Epithelial cell of esophagus (primary cell): Measurements from ENCODE around the gene TXNDC5.

Experiments used
- DNase-seq: peaks from one replicate; pipeline ENCODE4 v3.0.0; 2010; ENCODE audit warnings: low read depth
- H3K4me3 ChIP-seq: 2 replicates; pipeline ENCODE4 v1.5.1; 2011; ENCODE audit warnings: mild to moderate bottlenecking, low read length, control low read depth
- CTCF ChIP-seq: IDR thresholded peaks from 2 replicates; pipeline ENCODE4 v1.5.1; 2011; ENCODE audit warnings: low read depth, mild to moderate bottlenecking, low read length, control low read depth, inconsistent platforms; ENCODE audit not compliant: insufficient read depth; ENCODE audit errors: missing control alignments

The TXNDC5 gene

GRCh38 chr6:7881765-7882500 lies 28.7 kb downstream of the TXNDC5 start:
- H3K4me3 ChIP-seq: no peak overlapping the region
- peak; percentile 62 for DNase-seq
- TF ChIP-seq CTCF: no peak

GRCh38 chr6:7880718-7881107 lies 29.9 kb downstream of the TXNDC5 start:
- TF ChIP-seq CTCF: no peak
- no peak for DNase-seq
- H3K4me3 ChIP-seq: no peak overlapping the region

GRCh38 chr6:7879980-7880717 lies 30.4 kb downstream of the TXNDC5 start:
- no peak overlapping the region for H3K4me3 ChIP-seq
- no peak for TF ChIP-seq CTCF
- no peak for DNase-seq

GRCh38 chr6:7879579-7879978 lies 31.0 kb downstream of the TXNDC5 start:
- no peak for DNase-seq
- no peak for TF ChIP-seq CTCF
- H3K4me3 ChIP-seq: no peak overlapping the region

- no peak for TF ChIP-seq CTCF
- DNase-seq: no peak
- no peak overlapping the region for H3K4me3 ChIP-seq
These were observed 31.5 kb downstream of the TXNDC5 start for GRCh38 chr6:7879043-7879442.

GRCh38 chr6:7878401-7878964 lies 32.1 kb downstream of the TXNDC5 start:
- DNase-seq: no peak
- TF ChIP-seq CTCF: no peak
- no peak overlapping the region for H3K4me3 ChIP-seq
